Hematopoietic multipotent progenitor cell (in vitro differentiated cells): Measurements from ENCODE around the gene TMEM178B. TPM values are rescaled to one million over a fixed set of nuclear protein-coding genes. Genes with fewer than 3 reads are reported as not detected.
"Not testable (repeated sequence)": the region's sequence is repeated elsewhere in the genome, so short reads cannot be mapped to it uniquely, and the experiment has no call there.

Experiments
- DNase-seq, 3 donors: peaks; one replicate each; pipeline ENCODE4 v3.0.0-alpha.2; 2011 to 2015; ENCODE audit warnings: low read depth in 2 of 3, low spot score in 2 of 3
- total RNA-seq: library from RNA; depleted of rRNA; stranded (reverse); fragments of >200 nt; gene quantifications from one replicate; pipeline ENCODE4 v1.2.3, GENCODE V29; 2012

TMEM178B gene
- total RNA-seq, 1 donor: under 0.01 TPM

DNA sequence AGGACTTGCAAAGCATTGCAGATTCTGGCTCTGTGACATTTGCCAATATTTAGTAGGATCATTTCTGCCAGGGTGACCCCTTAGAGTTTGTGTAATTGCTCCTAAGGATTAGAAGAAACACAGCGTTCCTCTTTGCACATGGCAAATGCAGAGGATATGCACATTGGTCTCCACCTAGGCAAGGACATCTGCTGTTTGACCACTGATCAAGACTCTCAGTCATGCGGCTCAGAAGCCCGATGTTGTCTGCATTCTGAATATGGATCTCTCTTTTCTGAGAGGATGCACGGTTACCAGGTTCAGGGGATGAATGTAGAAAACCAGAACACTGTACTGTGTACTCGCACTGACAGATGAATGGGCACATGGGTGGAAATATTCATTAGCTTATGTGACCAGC lies 296.8 kb downstream of the TMEM178B start:
- DNase-seq: no peak

DNA sequence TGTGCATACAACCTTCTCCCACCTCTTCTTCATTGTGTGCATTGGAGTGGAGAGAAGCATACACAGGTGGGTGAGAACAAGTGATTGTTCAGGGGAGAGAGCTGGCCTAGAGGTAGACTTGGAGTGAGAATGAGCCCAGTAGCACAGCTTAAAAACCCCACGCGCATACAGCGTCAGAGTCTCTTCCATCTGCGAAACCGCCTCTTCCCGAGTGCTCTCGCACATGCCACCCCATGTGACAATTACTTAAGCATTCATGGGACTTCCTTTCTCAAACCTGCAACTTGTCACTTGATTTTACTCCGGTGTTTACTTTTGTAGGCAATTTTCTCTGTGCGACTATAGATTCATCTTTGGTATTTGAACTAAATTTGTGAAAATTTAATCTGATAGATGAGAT lies 300.6 kb downstream of the TMEM178B start:
- DNase-seq: no peak

DNA sequence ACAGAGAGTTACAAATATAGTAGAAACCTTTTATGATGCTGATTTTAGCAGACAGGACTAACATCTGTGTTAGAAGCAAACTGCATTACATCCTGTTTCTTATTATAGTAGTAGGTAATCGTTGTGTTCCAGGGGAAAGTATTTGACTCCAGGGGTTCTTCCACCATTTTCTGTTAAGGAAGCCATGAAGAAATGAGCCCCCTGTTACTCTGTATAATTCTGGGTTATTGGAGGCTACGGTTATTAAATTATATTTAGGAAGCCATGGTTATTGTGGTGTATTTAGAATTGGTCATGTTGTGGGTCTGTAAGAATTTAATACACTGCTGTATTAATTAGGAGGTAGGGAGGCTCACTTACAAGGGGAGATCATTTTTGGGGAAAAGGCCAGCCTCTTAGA lies 301.6 kb downstream of the TMEM178B start:
- no peak for DNase-seq

DNA sequence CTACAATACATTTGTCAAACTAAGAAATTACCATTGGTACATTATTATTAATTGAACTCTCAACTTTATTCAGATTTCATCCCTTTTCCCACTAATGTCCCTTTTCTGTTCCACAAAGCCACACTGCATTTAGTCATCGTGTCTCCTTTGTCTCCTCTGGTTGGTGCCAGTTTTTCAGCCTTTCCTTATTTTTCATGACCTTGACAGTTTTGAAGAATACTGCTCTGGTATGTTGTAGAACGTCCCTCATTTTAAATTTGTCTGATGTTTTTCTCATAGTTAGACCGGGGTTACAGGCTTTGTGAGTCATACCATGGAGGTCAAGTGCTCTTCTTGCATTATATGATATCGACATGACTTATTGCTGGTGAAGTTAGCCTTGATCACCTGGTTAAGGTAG lies 304.0 kb downstream of the TMEM178B start:
- DNase-seq: no peak

DNA sequence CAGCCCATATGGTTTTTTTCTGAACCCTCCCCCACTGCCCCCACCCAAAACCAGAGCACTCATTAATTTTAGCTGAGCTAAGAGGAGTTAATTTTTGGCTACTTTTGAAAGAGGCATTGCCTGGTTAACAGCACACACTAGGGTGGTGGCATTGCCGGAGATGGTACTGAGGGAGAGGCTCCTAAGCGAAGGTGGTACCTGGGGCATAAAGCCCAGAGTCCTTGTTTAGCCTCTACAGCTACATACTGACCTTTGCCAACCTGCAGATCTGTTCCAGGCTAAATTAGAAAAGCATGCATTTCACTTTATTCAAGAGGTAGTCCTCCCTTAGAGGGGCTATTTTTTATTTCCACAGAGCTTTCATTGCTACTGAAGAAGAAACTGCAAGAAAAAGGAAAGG lies 304.5 kb downstream of the TMEM178B start:
- DNase-seq: no peak

DNA sequence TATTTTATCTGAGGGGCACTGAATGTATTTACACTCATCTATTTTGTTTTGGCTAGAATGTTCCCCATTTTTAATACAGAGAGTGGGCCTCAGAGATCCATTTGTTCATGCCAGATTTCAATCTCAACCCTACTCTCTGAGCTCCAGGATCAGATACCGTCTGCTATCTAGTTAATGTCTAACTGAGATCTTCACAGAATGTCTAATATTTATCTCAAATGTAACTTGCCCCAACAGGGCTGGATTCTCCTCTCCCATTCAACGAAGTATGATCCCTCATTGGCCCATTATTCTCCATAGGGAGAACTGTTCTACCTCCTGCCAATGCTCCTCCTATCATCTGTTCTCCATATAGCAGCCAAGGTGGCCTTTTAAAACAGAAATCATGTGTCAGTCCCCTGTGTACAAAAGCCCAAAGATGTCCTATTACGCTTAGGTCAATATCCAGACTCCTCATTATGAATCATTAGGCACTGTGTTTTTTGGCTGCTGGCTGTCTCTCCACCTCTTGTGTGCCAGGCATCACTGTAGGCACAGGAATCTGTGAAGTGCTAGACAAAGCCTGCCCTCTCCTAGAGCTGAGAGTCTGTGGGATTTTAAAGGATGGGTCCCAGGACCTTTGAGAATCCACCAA lies 308.0 kb downstream of the TMEM178B start:
- DNase-seq: no peak

DNA sequence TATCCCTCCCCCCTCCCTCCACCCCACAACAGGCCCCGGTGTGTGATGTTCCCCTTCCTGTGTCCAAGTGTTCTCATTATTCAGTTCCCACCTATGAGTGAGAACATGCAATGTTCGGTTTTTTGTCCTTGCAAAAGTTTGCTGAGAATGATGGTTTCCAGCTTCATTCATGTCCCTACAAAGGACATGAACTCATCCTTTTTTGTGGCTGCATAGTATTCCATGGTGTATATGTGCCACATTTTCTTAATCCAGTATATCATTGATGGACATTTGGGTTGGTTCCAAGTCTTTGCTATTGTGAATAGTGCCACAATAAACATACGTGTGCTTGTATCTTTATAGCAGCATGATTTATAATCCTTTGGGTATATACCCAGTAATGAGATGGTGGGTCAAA lies 309.5 kb downstream of the TMEM178B start:
- not testable (repeated sequence) for DNase-seq

DNA sequence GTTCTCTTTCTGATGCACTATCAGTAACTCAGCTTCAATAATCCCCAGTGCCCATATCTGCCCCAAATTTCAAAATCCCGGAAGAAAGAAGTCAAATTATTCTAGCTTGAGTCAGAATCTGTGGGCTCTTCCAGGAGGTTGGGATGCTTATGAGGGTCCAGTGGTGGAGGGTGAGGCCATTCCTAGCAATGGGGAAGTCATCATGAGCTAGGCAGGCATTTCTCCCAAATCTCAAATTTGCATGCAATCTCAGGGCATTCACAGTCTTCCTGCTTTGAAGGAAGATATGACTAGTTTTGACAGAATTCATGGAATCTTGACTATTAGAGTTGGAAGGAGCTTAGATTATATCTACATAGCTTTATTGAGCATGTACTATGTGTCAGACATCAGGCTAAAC lies 313.0 kb downstream of the TMEM178B start:
- no peak for DNase-seq

DNA sequence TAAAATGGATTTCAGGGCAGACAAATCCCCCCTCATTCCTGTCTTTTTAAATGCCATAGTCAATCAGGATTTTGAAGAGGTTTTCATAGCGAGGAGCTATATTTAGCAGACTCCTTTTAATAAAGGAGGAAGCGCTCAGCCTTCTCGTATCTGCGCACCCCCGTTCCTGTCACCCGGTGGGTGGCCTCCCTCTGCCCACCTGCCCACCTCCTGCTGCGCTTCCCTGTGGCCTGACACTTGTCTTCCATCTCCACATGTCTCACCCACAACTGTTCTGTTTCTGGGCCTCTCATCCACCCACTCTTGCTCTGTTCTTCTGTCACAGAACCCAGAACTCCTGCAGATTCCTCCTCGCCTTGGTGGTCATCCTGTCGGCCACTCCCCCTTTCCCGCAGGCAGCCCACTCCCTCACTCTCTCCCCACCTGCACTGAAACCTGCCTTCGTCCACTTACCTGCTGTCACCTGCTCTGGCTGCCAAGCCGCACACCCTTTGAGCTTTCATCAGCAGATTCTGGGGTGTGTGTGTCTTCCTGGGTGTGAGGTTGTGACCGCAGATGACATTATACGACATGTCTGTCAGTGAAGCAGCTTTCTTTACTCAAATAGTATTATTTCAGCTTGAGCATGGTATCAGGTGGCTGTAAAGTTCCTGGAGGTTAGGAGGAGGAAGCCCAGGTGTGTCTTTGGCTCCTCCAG lies 313.8 kb downstream of the TMEM178B start:
- no peak for DNase-seq

DNA sequence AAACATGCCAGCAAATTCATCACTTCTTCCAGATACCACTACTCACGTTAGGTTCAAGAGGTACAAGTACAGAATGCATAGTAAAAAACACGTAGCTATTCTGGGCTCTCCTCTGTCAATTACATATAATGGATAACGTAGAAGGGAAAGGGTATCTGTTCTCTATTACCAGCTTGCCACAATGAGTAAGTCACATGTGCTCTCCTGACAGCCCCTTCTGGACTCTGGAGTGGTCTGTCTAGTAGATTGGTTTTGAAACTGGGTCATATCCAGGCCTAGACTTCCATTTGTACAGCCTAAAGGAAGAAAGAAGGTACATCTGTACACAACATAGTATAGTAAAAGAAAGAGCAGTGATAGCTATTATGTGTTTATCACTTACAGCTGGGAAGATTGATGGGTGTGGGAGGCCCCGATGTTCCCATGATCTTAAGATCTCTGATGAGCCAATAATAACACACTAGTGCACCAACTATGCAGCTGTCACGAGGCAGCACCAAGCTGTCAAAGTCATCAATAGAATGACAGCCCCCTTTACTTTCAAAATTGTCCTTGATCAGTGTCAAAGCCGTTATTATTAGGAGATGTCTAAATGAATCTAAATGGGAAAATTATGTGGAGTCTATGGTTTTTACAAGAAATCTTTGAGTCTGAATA lies 315.4 kb downstream of the TMEM178B start:
- DNase-seq: no peak

DNA sequence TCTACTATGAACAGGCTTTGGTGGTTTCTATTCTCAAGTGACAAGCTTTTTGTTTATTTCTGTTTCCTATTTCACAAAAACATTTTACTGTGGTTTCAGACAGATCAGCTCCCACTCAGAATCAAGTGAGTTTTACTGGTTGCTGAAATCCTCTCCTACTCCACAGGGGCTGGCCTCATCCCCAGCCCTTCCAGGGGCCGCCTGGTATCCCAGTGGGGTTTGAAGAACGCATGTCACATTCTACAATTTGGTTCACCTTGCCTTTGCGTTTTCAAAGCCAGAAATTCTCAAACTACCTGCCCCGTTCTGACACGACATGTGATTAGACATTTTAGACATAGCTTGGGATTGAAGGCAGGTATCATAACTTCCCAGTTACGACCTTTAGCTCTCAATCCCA lies 316.5 kb downstream of the TMEM178B start:
- no peak for DNase-seq

DNA sequence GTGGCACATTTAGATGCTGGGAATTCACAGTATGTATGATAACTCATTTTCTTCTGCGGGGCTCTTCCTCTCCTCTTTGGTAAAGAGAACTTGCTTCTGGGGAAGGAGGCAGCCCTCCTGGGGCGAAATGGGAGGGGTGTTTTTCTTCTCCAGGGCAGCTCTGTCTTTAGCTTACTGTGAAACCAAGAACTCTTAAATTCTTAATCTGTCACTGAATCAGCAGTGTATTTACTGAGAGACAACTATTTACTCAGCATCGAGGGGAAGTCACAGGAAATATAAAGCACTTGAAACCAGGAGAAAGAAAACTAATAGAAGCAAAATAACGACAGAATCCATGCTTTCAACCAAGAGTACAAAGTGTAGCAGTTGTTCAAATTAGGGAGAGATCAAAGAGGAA lies 319.2 kb downstream of the TMEM178B start:
- DNase-seq: no peak

DNA sequence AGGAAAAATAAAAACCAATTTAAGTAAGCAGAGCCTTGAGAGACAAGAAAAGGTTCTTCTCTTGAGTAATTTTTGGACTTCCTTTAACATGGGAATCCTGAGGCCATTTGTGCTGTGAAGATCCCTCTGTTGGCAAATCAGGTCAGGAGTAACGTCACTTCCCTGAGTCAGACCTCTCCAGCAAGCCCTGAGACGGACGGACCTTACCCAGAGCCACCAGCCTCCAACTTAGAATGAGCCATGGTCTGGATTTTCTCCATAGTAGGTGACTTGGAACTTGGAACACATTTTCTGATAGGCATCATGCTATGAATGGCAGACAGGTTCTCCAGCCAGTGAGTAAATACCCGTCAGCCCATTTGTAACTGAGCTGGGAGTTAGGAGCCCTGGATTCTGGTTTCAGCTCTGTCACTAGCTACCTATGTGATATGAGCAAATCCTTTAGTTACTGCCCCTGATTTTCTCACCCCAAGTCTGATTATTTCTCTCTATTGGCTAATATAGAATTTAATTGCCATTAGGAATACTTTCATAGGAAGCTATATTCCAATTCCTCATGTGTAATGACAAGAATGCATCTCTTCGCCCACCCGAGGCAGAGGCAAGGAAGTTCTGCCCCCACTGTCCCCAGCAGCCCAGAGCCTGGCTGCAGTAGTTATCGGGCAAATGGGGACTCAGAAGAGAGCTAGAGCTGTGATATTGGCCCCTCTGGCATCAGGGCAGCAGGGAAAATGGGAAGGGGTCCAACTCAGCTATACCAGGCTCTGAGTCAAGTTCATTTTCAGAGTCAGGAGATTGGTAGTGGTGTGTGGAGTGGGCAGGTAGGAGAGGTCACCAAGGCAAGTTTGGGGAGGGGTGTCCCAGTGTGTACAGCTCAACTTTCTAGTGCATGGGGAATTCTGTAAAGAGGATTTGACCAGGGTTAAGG lies 323.6 kb downstream of the TMEM178B start:
- no peak for DNase-seq

DNA sequence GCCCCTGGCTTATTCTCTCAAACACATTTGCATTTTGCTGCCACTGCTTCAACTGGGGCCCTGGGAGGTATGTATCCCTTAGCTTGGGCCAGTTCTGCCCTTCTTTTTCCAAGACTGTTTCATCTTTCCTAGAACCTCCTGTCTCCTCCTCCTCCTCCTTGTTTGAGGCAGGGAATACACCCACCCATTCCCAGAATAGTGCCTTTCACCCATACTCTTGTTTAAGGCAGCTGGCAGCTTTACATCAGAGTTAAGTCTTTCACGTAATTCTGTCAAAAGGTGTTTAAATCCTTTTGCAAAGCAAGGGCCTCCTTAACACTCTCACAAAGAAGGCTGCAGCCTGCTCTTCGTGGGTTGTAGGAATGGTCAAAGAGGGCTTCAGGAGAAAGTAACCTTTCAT lies 326.5 kb downstream of the TMEM178B start:
- no peak for DNase-seq

DNA sequence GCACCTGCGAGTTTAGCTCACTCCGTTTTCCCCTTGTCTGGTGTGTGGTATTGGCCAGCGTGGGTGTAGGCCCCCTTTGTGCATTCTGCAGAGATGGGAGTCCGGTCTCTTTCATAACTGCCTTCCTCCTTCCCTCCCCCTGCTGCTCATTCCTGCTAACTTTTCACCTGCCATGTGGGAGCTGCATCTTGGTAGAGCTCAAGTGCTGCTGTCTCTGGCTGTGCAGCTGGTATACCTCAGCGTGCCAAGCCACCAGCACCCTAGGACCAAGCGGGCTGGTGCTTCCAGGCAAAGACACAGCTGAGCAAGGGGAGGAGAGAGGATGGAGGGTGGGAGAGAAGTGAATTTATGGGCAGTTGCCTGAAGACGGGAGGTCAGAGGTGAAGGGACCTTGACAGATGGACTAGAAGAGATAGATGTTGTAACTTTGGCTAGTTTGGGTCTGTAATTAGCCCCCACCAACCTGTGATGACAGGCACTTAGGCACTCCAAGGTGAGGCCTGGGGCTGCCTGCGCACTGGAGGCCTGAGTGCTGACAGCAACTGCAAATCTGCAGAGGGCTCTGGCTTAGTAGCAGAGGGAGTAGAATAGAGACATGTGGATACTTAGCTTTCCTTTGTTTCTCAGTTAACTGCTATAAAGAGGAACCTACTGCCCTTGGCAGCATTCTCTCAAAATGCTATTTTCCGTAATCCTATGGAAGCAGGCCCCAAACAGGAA lies 328.6 kb downstream of the TMEM178B start:
- DNase-seq: no peak

DNA sequence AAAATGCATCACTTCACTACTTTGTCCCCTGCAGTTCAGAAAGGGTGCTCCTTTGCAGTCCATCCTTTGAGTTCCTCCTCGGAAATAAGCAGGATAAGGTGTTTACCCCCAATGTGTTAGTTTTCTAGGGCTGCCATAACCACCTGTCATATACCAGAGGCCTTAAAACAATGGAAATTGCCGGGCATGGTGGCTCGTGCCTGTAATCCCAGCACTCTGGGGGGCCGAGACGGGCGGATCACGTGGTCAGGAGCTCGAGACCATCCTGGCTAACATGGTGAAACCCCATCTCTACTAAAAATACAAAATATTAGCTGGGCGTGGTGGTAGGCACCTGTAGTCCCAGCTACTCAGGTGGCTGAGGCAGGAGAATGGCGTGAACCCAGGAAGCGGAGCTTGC lies 330.0 kb downstream of the TMEM178B start:
- not testable (repeated sequence) for DNase-seq

DNA sequence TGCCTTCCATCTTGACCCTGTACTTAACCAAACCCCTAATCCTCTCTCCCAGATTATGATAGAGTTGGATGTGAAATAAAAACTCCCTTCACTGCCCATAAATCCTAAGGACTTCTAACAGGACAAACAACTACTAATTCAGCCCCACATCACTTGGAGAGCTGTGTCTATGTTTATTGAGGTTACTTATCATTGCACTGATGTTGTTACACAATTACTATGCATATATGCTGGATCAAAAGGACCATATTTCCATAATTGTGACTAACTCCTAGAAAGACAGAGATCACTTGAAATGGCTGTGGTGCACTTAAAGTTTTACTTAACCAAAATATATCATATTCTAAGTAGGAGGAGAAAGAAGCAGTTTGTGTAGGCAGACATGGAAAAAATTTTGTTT lies 332.5 kb downstream of the TMEM178B start:
- no peak for DNase-seq

DNA sequence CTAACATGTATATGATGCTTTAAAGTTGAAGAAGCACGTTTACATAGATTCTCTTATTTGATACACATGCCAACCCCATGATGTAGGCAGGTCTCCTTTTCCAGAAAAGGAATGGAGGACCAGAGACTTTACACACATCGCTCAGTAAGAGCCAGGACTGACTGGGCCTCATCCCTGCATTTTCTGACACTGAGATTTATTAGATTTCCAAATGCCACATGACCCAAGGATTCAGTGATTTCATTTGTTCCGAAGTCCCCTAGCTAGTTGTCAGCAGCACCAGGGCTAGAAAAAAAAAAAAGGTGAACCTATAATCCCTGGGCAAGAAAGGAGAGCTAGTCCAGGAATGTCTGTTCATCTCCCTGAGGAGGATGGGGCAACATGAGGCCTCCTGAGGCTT lies 334.0 kb downstream of the TMEM178B start:
- no peak for DNase-seq

DNA sequence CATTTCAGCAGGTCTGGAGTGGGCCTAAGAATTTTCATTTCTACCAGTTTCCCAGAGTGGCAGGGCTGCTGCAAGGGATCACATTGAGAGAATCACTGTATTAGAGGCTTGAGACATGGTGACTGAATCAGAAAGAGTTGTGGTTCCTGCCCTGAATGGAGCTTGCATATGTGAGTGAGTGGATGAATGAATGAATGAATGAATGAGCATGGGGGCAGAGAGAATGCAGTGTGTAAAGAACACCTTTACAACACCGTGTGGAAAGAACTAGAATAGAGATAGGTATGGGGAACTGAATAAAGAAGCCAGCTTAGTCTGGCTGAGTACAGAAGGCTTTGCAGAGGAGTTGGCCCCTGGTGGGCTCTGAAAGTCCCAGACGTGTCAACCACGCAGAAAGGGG lies 334.6 kb downstream of the TMEM178B start:
- no peak for DNase-seq

DNA sequence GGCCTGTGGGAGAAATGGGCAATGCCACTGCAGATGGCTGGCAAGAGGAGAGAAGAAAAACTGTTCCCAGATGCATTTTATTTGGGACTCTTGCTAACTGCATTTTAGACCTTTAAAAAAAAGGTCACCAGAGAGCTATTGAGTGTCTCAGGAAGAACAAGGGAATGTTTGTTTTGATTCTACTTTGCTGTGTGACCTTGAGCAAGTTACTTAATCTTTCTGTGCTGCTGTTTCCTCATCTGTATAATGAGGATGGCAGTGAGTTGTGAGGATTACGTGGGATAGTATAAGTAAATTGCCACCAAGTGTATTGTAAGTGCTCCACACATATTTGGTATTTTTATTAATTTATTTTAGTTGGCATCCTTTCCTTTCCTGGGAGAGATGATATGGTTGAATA lies 335.4 kb downstream of the TMEM178B start:
- no peak for DNase-seq
